Adrenal gland (tissue), 12 donors: Measurements from ENCODE around the gene NRK. TPM values are rescaled to one million over a fixed set of nuclear protein-coding genes. Genes with fewer than 3 reads are reported as not detected.
A peak's percentile ranks its signal among the peaks of the same experiment; 100 is the strongest.

Source experiments
- DNase-seq, 7 donors: peaks; one replicate each; pipeline ENCODE4 v3.0.0-alpha.2; 2019 to 2020
- H3K27ac ChIP-seq, 5 donors: fragments of 200-600 bp; sonication (generic) in 4 of 5; 1 replicate in 3 of 5; 2 replicates in 2 of 5; pipeline versions ENCODE4 v1.5.1 to v1.8.0; 2016 to 2020; ENCODE audit warnings: mild to moderate bottlenecking in 1 of 5
- H3K27me3 ChIP-seq: fragments of 200-600 bp; 2 replicates; pipeline ENCODE4 v1.8.0; 2021
- H3K36me3 ChIP-seq, 2 donors: fragments of 200-600 bp; replicated peaks in 1 of 2; 1 replicate in 1 of 2; 2 replicates in 1 of 2; pipeline versions ENCODE4 v1.5.1 to v1.8.0; 2018 to 2022
- H3K4me1 ChIP-seq, 2 donors: fragments of 200-600 bp; replicated peaks in 1 of 2; 1 replicate in 1 of 2; 2 replicates in 1 of 2; pipeline versions ENCODE4 v1.5.1 to v1.8.0; 2018 to 2021
- H3K4me3 ChIP-seq, 4 donors: fragments of 200-600 bp; sonication (generic) in 3 of 4; one replicate each; pipeline ENCODE4 v1.5.1; 2016 to 2018
- H3K9me3 ChIP-seq, 3 donors: fragments of 200-600 bp; sonication (generic) in 1 of 3; replicated peaks in 1 of 3; 1 replicate in 2 of 3; 2 replicates in 1 of 3; pipeline versions ENCODE4 v1.5.1 to v1.8.0; 2016 to 2021
- CTCF ChIP-seq, 6 experiments: fragments of 450-650 bp in 4 of 6; fragments of 200-600 bp in 2 of 6; sonication (generic) in 1 of 6; IDR thresholded peaks; 1 replicate in 5 of 6; 2 replicates in 1 of 6; pipeline versions ENCODE4 v1.5.1 to v1.8.0; 2016 to 2021; ENCODE audit warnings: antibody characterized with exemption in 6 of 6, mild to moderate bottlenecking in 2 of 6, moderate library complexity in 1 of 6
- POLR2A ChIP-seq, 2 donors: fragments of 450-650 bp; IDR thresholded peaks; one replicate each; pipeline ENCODE4 v1.6.1; 2017; ENCODE audit warnings: antibody characterized with exemption in 2 of 2, mild to moderate bottlenecking in 2 of 2, moderate library complexity in 1 of 2
- WGBS, 4 donors: extraction: QIAGEN DNeasy Blood & Tissue Kit in 2 of 4; methylation state at CpG; one replicate each; pipeline versions ENCODE4 v1.1.5 to v1.1.7; 2013 to 2017; 5-methylcytosine and 5-hydroxymethylcytosine counted together
- intact Hi-C, 2 donors: fragments of 100-400 bp; cut with DNase I; formaldehyde crosslinking; loops; one replicate each; pipeline versions ENCODE4 v1.14.1 to v1.15.0; 2022 to 2023
- polyA plus RNA-seq, 3 donors: library from polyadenylated mRNA; stranded (reverse); fragments of 200-250 nt in 2 of 3; fragments of 350-450 nt in 1 of 3; fragmentation: Illumina TruSeq in 1 of 3; extraction: RNeasy Lipid Tissue Mini Kit (QIAGEN cat#74804) in 1 of 3; gene quantifications; one replicate each; pipeline ENCODE4 v1.2.3, GENCODE V29; 2013 to 2014
- total RNA-seq, 9 donors: library from RNA; depleted of rRNA in 4 of 9; stranded (reverse); fragments of >200 nt in 4 of 9; fragments of 120-200 nt in 1 of 9; fragmentation: NEBNext Ultra II Directional in 1 of 9; extraction: Animal tissue kit (Norgen Biotek cat#: 25700) in 1 of 9; gene quantifications; one replicate each; pipeline versions ENCODE4 v1.1.0 to v1.2.4, GENCODE V29; 2013 to 2023
- donor health status: healthy with polysubstance abuse.
- donor health status: Bipolar disorder and iron deficiency.
- donor health status: DM: yes; HTN: yes; CAD: no.
- donor health status: DM: no; HTN: no; CAD: no.
- donor health status: DM: no; HTN: no; CAD: no.
- donor health status: DM: yes; HTN: yes; CAD: no.

Gene NRK
- total and polyA plus RNA-seq, 12 donors, result 12.2 to 213 (median 37.2) TPM

DNA sequence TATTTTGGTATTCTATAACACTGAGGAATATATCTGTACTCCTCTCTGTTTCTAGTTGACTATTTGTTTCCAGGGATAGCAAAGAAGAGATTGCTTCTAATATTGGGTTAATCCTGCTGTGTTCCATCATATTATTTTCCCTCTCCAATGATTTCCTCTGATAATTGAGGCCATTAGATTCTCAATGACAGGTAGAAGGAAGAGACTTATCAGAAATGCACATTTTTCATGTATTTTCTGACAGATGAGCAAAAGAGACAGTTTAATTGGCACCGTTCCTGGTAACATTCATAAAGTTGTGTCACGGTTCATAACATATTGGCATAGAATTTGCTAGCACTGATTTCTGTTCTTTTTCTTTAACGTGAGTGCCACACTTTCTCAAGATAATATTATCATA is 58.2 kb downstream of the NRK start:
- H3K27ac ChIP-seq, result no peak overlapping the region
- WGBS, 4 donors, result 39 to 57% (median 50%) methylated on average over 3 of the region's 3 CpGs
- H3K4me3 ChIP-seq, result no peak overlapping the region
- no peaks in the 10 kb centered on the region for H3K36me3 ChIP-seq
- H3K27me3 ChIP-seq, result peaks cover 11% of the 10 kb centered on the region
- no peak for TF ChIP-seq CTCF (IDR thresholded peaks at IDR 0.05)
- no peak for TF ChIP-seq POLR2A (IDR thresholded peaks at IDR 0.05)
- intact Hi-C loops, result no loop called here
- no peaks in the 10 kb centered on the region for H3K4me1 ChIP-seq
- no peak for DNase-seq
- no peaks in the 10 kb centered on the region for H3K9me3 ChIP-seq

DNA sequence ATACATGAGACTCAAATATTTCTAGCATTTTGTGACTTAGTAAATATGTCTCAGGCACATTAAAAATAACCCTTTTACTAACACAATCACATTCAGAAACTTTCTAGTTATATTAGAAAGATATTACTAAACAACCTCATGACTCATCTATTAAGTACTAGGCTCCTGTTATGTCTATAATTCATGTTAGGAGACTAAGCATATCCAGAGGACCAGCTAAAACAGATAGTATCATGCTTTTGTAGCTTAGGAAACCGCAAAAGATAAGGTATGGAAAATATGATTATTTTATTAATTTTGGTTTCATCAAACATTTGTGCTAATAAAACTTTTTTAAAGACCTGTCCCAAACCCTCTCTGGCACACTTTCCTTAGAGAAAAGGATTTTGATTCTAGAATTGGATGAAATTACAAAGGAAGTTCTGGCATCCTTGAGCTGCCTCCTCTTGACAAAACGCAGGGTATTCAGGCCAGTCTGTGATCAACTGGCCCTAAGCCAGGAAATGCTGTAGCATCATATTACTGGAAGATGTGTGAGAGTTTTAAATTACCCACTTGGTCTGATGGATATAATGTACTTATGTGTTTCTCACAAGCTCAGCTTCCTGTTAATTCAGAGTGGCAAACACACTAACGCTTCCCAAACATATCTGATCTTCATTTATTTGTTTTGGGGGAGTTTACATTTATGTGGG is 60.4 kb downstream of the NRK start:
- Histone ChIP-seq H3K4me1 (no peaks in the 10 kb centered on the region), H3K4me3 (no peak overlapping the region), H3K36me3 (no peaks in the 10 kb centered on the region), H3K27ac (no peak overlapping the region), H3K9me3 (no peaks in the 10 kb centered on the region), H3K27me3 (peaks cover 11% of the 10 kb centered on the region)
- 42 to 60% (median 44%) methylated on average over 3 of the region's 3 CpGs for whole genome bisulfite sequencing, 4 donors
- DNase-seq, result peak in 4 of 7 donors; percentile 10 to 17 (median 13)
- intact Hi-C loops, result no loop called here
- TF ChIP-seq CTCF (IDR thresholded peaks at IDR 0.05) (no peak), POLR2A (IDR thresholded peaks at IDR 0.05) (no peak)

DNA sequence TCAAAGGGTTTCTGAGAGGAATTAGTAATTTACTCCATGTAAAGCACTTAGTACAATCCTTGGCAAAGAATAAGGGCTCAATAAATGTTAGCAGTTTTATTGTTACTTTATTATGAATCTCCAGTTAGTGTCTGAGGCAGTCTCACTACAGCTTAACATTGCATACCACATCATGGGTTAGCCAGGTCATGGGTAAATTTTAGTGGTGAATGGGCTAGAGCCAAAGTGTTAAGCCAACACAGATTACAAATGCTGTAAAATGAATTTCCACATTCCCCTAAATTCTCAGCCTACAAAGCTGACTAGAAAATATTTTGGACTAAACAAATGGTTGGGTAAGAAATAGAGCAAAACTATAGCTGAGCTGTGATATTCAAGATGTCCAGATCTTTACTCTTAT is 72.4 kb downstream of the NRK start:
- Histone ChIP-seq H3K9me3 (no peaks in the 10 kb centered on the region), H3K4me1 (no peaks in the 10 kb centered on the region), H3K27me3 (no peaks in the 10 kb centered on the region), H3K36me3 (no peaks in the 10 kb centered on the region), H3K4me3 (no peak overlapping the region), H3K27ac (no peak overlapping the region)
- no peak for TF ChIP-seq CTCF (IDR thresholded peaks at IDR 0.05)
- TF ChIP-seq POLR2A (IDR thresholded peaks at IDR 0.05), result no peak
- intact Hi-C loops, result no loop called here
- DNase-seq, result no peak

GRCh38 chrX:105909576-105909975 is 87.2 kb downstream of the NRK start:
- H3K4me3 ChIP-seq, result no peak overlapping the region
- H3K27me3 ChIP-seq, result no peaks in the 10 kb centered on the region
- no peak overlapping the region for H3K27ac ChIP-seq
- H3K36me3 ChIP-seq, result no peaks in the 10 kb centered on the region
- no peak for DNase-seq
- H3K9me3 ChIP-seq, result no peaks in the 10 kb centered on the region
- H3K4me1 ChIP-seq, result no peaks in the 10 kb centered on the region
- WGBS, 4 donors, result 84 to 97% (median 87%) methylated on average over 8 of the region's 8 CpGs
- TF ChIP-seq POLR2A (IDR thresholded peaks at IDR 0.05), result no peak
- TF ChIP-seq CTCF (IDR thresholded peaks at IDR 0.05), result no peak
- intact Hi-C loops, result no loop called here
